GM18517 (cell line): Measurements from ENCODE around the gene TMEM89.

Experiments used
- ATAC-seq: cut with Tn5 transposase; IDR thresholded peaks from one replicate; pipeline ENCODE4 v1.9.1; 2021; ENCODE audit warnings: mild to moderate bottlenecking, moderate library complexity; ENCODE audit not compliant: unreplicated experiment

TMEM89 gene

DNA sequence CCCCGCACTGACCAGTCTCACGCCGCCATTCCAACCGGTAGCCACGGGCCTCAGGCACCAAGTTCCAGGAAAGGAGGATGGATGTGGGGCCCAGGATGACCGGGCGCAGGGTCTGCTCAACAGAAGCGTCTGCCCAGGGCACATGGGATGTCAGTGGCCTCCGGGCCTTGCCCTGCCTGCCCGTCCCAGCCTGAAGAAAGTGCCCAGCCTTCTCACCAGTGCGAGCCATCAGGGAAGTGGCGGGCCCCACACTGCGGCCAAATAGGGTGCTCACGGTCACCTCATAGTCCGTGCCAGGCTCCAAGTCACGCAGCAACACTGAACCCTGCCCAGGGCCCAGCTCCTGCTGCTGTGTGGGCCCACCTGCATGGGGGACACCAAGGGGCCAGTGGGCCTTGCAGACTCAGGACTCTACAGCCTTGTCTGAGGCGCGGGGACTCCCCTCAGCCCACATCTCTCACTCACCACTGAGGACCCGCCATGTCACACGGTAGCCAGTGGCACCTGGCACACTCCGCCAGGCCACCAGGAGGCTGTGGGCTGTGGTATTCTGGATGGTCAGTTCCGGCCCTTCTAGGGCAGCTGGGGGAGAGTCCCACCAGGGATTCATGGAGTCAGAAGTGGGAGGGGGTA lies 29.6 kb downstream of the TMEM89 start:
- ATAC-seq, result no peak

DNA sequence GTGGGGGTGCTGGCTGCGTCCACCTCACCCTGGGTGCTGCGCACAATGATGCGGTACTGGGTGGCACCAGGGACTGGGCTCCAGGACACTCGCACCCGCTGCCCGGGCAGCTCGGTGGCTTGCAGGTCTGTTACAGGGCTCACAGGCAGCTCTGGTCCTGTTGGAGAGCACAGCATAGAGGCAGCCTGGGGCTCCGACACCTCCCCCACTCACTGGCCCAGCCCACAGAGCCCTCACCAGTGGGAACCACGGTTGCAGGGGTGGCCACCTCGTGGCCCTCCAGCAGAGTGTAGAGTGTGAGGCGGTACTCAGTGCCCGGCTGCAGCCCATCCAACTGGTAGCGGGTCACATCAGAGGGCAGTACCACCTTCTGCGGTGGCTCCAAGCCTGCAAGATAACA lies 30.1 kb downstream of the TMEM89 start:
- no peak for ATAC-seq

DNA sequence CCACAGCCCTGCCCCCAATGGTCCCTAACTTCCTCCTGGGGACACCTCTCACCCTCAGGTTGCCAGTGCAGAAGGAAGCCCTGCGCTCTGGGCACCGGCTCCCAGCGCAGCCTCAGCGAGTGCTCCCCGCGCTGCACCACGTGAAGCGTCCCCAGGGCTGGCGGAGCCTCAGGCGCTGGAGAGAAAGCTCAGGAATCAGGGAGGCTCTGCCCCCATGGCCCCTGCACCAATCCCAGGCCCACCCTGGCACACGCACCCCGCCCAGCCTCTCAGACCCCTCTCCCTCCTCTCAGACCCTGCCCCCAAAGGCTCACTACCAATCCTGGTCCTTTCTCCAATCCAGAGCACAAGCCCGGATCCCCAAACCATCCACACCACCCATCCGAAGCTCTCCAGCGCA lies 33.3 kb downstream of the TMEM89 start:
- ATAC-seq, result no peak

DNA sequence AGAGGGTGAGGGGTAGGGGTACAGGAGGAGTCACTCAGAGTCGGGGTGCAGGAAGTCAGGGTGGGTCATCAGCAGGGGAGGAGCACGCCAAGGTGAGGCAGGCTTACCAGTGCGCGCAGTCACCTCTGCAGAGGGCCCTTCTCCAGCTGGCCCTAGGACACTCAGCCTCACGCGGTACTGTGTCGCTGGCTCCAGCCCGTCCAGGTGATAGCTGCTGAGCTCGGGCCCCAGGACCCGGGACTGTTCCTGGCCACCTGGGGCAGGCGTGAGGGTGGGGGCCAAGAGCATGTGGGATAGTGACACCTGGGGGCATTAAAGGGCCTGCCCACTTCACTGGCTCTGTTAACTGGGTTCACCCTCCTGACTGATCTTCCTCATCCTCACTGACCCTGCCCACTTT lies 33.9 kb downstream of the TMEM89 start:
- ATAC-seq, result no peak

DNA sequence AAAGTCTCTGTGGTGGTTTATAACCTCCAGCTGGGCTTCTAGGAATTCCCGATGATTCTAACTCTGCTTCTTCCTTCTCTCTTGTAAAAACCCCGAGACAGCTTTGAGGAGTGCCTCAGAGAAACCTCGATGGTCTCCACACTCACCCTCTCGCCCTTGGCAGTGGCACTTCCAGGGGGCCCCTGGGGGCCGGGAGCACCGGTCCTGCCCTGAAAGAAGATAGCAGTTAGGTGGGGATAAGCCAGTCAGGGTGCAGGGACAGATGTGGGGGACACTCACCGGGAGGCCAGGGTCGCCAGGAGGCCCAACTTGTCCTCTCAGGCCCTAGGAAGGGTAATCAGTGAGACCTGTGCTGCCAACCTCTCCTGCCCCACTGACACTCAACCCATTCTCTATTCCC lies 36.2 kb downstream of the TMEM89 start:
- no peak for ATAC-seq

DNA sequence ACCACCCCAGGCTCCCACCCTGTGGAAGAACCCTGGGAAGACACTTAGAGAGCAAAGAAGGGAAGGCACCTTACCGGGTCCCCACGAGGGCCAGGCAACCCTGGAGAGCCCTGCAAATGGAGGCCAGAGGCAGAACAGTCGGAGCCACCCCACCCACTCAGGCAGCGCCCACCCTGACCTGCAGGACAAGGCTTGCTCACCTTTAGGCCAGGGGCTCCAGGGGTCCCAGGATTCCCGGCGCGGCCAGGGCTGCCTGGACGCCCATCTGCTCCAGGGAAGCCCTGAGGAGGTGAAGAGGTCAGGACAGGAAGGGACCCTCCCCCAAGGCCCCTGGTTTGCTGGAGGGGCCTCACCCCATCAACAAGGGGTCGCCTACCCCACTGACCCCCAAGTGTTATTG lies 36.7 kb downstream of the TMEM89 start:
- ATAC-seq, result no peak

DNA sequence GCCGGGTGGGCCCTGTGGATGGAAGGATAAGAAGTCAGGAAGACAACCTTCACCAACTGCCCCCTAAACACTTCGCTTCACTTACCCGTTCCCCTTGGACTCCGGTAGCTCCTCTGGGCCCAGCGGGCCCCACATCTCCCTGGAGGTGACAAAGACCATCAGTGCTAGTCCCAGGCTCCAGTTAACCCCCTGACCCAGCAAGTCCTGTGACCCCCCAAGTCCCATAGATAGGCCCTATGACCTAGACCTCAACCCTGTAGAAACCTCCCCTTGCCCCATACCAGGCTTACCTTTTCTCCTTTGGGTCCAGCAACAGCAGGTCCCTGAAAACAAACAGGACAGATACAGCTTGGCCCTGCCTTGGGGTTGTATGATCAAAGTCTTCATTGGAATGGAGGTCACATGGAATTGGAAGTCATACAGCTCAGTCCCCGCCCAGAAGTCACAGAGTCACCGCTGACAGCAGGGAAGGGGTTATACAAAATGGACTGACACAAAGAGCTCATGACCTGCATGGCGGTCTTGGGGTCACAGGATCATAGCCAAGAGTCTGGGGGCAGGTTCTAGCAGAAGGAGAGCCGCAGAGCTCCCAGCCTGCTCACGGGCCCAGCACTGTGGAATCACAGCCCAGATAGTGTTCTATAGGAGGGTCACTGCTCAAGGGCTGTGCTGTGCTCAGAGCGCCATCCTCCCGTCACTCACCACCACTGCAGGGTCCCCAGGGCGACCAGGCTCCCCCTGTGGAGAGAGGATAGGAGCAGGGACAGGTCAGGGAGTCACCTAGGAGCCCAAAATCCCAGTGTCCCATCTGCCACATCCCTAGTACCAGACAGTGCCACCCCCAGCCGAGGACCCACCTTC lies 39.7 kb downstream of the TMEM89 start:
- ATAC-seq, result no peak

DNA sequence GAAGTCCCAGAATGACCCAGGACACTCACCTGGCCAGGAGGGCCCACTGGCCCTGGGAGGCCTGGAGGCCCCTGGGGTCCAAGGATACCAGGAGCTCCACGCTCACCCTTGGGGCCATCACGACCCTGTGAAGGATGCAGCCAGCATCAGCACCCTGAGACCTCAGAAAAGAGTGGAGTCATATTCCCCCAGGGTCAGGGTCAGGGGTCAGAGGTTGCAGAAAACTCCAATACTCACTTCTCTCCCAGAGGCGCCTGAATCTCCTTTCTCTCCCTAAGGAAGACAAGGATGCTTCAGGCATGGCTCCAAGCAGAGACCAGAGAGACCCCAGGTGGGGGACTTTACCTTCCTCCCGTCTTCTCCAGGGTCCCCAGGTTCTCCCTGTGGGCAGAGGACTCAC lies 44.9 kb downstream of the TMEM89 start:
- no peak for ATAC-seq

DNA sequence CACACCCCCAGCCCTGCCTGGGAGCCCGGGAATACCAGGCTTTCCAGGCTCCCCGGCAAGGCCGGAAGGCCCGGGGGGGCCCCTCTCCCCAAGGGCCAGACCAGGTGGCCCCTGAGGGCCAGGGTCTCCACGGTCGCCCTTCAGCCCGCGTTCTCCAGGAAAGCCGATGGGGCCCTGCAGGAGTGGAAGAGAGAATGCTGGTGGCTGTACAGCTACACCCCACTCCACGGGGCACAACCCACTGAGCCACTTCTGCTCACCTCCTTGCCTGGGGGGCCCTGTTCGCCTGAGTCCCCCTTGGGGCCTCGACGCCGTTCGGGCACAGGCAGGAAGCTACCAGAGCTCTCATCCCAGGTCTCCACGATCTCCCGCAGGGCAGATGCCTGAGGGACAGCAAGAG lies 46.2 kb downstream of the TMEM89 start:
- no peak for ATAC-seq

DNA sequence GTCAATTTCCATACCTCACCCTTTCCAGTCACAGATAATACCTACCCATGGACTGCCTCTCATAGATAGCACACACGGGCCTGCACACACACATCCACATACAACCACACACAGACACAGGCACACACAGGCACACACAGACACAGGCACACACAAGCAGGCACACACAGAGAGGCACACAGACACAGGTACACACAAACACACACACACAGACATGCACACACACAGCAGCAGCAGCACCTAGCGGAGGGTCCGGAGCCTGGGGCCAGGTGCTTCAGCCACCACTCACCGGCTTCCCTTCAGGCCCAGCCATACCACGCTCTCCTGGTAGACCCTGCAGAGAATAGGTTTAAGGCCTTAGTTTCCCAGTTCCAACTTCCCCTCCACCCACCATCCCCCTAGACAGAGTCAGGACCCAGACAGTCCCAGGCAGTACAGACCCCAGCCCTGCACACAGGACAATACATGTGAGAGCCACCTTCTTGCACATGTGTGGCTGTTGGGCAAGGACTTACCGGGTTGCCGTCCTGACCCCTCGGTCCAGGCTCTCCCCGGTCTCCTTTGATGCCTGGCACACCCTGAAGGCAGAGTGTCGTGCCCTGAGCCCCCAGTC lies 47.5 kb downstream of the TMEM89 start:
- ATAC-seq, result no peak

DNA sequence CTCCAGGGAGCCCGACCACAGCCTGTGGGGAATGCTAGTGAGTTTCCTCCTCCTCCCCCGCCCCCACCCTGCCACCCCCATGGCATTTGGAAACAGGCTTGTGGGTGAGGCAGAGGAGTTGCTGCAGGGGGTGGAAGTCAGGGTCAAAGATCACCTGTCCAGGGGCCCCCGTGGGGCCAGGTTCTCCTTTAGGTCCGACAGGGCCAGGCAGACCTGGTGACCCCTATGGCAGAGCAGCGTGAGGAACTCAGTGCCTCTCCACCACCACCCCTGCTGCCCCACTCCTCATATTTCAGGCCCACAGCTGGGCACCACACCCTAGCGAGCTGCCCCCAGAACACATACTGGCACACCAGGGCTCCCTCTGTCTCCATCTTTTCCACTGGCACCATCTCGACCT lies 49.1 kb downstream of the TMEM89 start:
- ATAC-seq, result no peak

DNA sequence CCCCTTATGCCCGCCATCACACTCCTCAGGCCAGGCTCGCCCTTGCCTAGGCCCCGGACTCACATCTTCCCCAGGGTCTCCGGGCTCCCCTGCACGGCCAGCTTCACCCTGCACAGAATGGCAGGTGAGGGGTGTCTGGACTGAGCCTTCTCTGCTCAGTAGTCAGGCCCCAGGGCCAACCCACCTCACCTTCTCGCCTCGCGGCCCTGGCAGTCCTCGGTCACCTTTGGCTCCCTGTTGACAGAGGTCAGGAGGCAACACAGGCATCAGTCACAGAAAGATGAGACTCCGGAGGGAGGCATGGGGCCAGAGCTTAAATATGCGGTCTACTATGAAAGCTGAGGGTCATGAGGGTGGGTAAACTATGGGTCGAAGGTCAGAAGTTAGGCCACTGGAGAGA lies 49.6 kb downstream of the TMEM89 start:
- no peak for ATAC-seq
